ENCODE data around the gene DIP2C. TPM values are rescaled to one million over a fixed set of nuclear protein-coding genes. Genes with fewer than 3 reads are reported as not detected.
"Not testable (repeated sequence)": the region's sequence is repeated elsewhere in the genome, so short reads cannot be mapped to it uniquely, and the experiment has no call there.

DIP2C gene
- total RNA-seq, 2 experiments from 2014 or later: 0.70 to 0.76 TPM

- H3K27ac Mint-ChIP-seq: no peak overlapping the region
- no peaks in the 10 kb centered on the region for H3K27me3 Mint-ChIP-seq
- DNase-seq: no peak
- H3K4me1 Mint-ChIP-seq: peaks cover 1% of the 10 kb centered on the region
- H3K36me3 Mint-ChIP-seq (ENCODE audit: low read depth): no peaks in the 10 kb centered on the region
- H3K4me3 Mint-ChIP-seq: no peak overlapping the region
- H3K9me3 Mint-ChIP-seq: no peaks in the 10 kb centered on the region
- CTCF ChIA-PET: no interaction called here
- POLR2A ChIA-PET: no interaction called here
Measured at GRCh38 chr10:307659-308058, 381.8 kb downstream of the DIP2C start.

DNA sequence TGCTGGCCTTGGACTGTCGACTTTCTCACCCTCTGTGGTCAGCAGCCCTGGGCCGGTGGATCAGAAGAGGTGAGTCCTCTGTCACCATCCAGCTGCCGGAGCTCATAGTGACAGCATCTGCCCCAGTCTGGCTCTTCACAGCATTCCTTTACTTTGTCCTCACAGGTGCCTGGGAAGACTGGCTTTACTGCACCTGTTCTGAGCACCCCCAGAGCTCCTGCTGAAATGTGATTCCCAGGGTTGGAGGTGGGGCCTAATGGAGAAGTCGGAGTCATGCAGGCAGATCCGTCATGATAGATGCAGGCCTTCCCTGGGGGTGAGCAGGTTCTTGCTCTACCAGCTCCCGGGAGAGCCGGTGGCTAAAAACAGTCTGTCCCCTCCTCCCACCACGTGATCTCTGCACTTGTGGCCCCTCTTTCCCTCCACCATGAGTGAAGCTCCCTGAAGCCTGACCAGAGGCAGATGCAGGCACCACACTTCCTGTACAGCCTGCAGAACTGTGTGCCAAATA lies 382.7 kb downstream of the DIP2C start:
- ChIA-PET POLR2A (no interaction called here), CTCF (no interaction called here)
- DNase-seq: no peak
- no peaks in the 10 kb centered on the region for H3K27me3 Mint-ChIP-seq
- no peak overlapping the region for H3K4me3 Mint-ChIP-seq
- H3K9me3 Mint-ChIP-seq: no peaks in the 10 kb centered on the region
- no peaks in the 10 kb centered on the region for H3K36me3 Mint-ChIP-seq (ENCODE audit: low read depth)
- H3K27ac Mint-ChIP-seq: no peak overlapping the region
- H3K4me1 Mint-ChIP-seq: peaks cover 1% of the 10 kb centered on the region

DNA sequence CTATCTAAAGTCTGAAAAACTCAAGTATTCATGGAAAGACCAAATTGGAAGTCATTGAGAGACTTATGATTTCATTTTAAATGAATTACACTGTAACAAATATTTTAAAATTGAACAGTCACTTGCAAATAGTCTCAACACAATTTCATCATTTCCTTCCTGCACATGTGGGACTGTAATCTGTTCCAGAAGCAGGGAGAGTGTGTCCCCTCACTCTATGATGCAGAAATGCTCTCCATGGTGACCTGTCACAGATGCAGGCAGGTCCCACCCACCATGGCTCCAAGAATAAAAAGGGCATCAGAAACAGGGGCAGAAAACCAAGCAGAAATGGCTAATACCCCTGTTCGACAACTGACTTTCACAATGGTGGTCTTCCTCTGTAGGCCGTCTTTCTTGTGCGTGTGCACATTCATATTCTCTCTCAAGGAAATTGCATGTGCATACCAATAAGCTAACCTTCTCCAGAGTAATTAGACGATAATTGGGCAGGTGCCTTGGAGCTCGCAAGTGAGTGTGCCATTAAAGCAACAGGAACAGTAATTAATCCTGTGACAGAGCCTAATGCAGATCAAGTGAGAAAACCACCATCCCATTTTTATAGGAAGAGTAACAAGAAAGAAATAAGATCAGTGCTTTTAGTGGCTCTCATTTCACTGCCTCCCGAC lies 383.3 kb downstream of the DIP2C start:
- Mint-ChIP-seq H3K4me1 (peaks cover 1% of the 10 kb centered on the region), H3K27ac (no peak overlapping the region), H3K27me3 (no peaks in the 10 kb centered on the region), H3K9me3 (no peaks in the 10 kb centered on the region), H3K4me3 (no peak overlapping the region), H3K36me3 (ENCODE audit: low read depth) (no peaks in the 10 kb centered on the region)
- ChIA-PET POLR2A (no interaction called here), CTCF (no interaction called here)
- DNase-seq: no peak

DNA sequence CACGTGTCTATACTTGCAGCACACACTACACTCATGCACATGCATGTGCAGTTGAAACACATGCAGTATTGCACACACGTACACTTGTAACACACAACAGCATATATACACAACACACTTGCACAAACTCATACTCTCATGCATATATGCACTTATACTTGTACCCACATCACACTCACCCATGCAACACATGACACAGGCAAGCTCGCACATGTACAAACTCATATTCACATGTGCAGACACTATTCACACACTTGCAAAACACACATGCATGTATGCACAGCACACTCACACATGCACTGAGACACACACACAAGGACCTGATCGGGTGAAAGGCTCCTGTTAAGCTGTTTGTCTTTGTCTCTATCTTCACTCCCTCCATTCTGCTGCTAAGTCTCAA lies 384.4 kb downstream of the DIP2C start:
- ChIA-PET CTCF (no interaction called here), POLR2A (no interaction called here)
- H3K9me3 Mint-ChIP-seq: no peaks in the 10 kb centered on the region
- no peak for DNase-seq
- no peak overlapping the region for H3K27ac Mint-ChIP-seq
- no peaks in the 10 kb centered on the region for H3K27me3 Mint-ChIP-seq
- H3K36me3 Mint-ChIP-seq (ENCODE audit: low read depth): no peaks in the 10 kb centered on the region
- peaks cover 1% of the 10 kb centered on the region for H3K4me1 Mint-ChIP-seq
- H3K4me3 Mint-ChIP-seq: no peak overlapping the region

DNA sequence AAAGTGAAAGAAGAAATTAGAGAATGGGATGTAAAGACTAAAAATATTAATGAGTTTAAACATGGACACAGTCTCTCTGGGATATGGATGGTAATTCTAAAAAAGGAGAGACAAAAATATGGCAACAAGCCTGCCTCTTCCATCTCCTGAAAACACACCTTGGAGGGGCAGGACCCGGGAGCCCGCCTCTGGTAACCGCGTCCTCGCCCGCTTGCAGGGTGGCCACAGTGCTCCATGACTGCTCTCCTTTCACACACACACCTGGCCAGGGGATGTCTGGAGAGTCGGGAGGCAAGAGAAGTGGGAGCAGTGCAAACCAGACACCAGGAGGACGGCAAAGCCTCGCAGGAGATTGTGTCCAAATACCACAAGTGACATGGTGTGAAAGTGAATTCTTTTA lies 387.9 kb downstream of the DIP2C start:
- H3K4me1 Mint-ChIP-seq: peaks cover 1% of the 10 kb centered on the region
- no peak overlapping the region for H3K27ac Mint-ChIP-seq
- ChIA-PET POLR2A (no interaction called here), CTCF (no interaction called here)
- no peak for DNase-seq
- H3K27me3 Mint-ChIP-seq: no peaks in the 10 kb centered on the region
- H3K9me3 Mint-ChIP-seq: no peaks in the 10 kb centered on the region
- H3K36me3 Mint-ChIP-seq (ENCODE audit: low read depth): no peaks in the 10 kb centered on the region
- H3K4me3 Mint-ChIP-seq: no peak overlapping the region

DNA sequence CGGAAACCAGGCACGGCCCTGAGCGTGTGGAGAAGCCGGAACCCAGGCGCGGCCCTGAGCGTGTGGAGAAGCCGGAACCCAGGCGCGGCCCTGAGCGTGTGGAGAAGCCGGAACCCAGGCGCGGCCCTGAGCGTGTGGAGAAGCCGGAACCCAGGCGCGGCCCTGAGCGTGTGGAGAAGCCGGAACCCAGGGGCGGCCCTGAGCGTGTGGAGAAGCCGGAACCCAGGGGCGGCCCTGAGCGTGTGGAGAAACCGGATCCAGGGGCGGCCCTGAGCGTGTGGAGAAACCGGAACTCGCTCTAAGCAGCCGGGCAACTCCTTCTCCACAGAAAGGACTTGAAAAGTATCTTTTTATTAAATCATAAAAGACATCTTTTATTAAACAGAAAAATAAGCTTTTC lies 388.9 kb downstream of the DIP2C start:
- H3K4me3 Mint-ChIP-seq; POLR2A ChIA-PET; H3K36me3 Mint-ChIP-seq (ENCODE audit: low read depth); H3K9me3 Mint-ChIP-seq; CTCF ChIA-PET; DNase-seq; H3K4me1 Mint-ChIP-seq; H3K27ac Mint-ChIP-seq; H3K27me3 Mint-ChIP-seq: not testable (repeated sequence)

GRCh38 chr10:299969-300368 lies 389.5 kb downstream of the DIP2C start:
- no peak for DNase-seq
- Mint-ChIP-seq H3K27ac (no peak overlapping the region), H3K4me3 (no peak overlapping the region), H3K27me3 (no peaks in the 10 kb centered on the region), H3K36me3 (ENCODE audit: low read depth) (no peaks in the 10 kb centered on the region), H3K9me3 (no peaks in the 10 kb centered on the region), H3K4me1 (no peaks in the 10 kb centered on the region)
- ChIA-PET POLR2A (no interaction called here), CTCF (no interaction called here)

DNA sequence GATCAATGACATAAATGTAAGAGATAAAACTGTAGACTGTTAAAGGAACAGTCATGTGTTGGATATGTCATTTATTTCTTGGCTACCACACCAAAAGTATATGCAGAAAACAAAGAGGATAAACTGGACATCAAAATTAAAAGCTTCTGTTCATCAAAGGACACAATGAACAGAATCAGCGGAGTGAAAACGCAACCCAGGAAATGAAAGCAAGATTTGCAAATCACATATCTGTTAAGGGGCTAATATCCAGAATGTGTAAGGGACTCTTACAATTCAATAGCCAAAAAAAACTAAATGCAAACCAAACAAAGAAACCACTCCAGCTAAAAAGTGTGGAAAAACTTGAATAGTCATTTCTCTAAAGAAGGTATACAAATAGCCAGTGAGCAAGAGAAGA lies 390.0 kb downstream of the DIP2C start:
- H3K4me1 Mint-ChIP-seq: no peaks in the 10 kb centered on the region
- no peaks in the 10 kb centered on the region for H3K36me3 Mint-ChIP-seq (ENCODE audit: low read depth)
- ChIA-PET CTCF (no interaction called here), POLR2A (no interaction called here)
- H3K4me3 Mint-ChIP-seq: no peak overlapping the region
- no peak overlapping the region for H3K27ac Mint-ChIP-seq
- H3K27me3 Mint-ChIP-seq: no peaks in the 10 kb centered on the region
- DNase-seq: no peak
- no peaks in the 10 kb centered on the region for H3K9me3 Mint-ChIP-seq

- CTCF ChIA-PET: no interaction called here
- Mint-ChIP-seq H3K9me3 (no peaks in the 10 kb centered on the region), H3K4me1 (no peaks in the 10 kb centered on the region), H3K4me3 (no peak overlapping the region), H3K27me3 (no peaks in the 10 kb centered on the region), H3K27ac (no peak overlapping the region), H3K36me3 (ENCODE audit: low read depth) (no peaks in the 10 kb centered on the region)
- POLR2A ChIA-PET: no interaction called here
- DNase-seq: no peak
Measured at GRCh38 chr10:298033-298432, 391.4 kb downstream of the DIP2C start.

DNA sequence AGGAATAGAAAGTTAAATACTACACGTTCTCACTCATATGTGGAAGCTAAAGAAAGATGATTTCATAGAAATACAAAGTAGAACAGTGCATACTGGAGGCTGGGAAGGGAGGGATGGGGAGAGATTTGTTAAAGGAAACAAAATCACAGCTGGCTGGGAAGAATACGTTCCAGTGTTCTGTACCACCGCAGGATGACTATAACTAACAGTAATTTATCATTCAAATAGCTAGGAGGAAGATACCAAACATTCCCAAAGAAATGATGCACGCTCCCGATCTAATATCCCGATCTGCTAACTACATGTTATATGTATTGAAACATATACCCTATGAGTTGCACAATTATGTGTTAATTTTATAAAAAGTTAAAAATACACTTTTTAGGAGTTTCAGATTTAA lies 391.9 kb downstream of the DIP2C start:
- Mint-ChIP-seq H3K9me3 (no peaks in the 10 kb centered on the region), H3K27ac (no peak overlapping the region), H3K4me1 (no peaks in the 10 kb centered on the region), H3K36me3 (ENCODE audit: low read depth) (no peaks in the 10 kb centered on the region), H3K4me3 (no peak overlapping the region), H3K27me3 (peaks cover 2% of the 10 kb centered on the region)
- POLR2A ChIA-PET: no interaction called here
- CTCF ChIA-PET: no interaction called here
- DNase-seq: no peak

- CTCF ChIA-PET: no interaction called here
- no peak overlapping the region for H3K27ac Mint-ChIP-seq
- DNase-seq: no peak
- POLR2A ChIA-PET: interaction anchor here (1.0 kb wide), 1 partner anchor 10 kb away, joined by 3 read pairs; no protein-coding TSS in a partner anchor
- peaks cover 2% of the 10 kb centered on the region for H3K27me3 Mint-ChIP-seq
- H3K4me3 Mint-ChIP-seq: no peak overlapping the region
- H3K36me3 Mint-ChIP-seq (ENCODE audit: low read depth): no peaks in the 10 kb centered on the region
- no peaks in the 10 kb centered on the region for H3K4me1 Mint-ChIP-seq
- no peaks in the 10 kb centered on the region for H3K9me3 Mint-ChIP-seq
Measured at GRCh38 chr10:293636-294035, 395.8 kb downstream of the DIP2C start.

DNA sequence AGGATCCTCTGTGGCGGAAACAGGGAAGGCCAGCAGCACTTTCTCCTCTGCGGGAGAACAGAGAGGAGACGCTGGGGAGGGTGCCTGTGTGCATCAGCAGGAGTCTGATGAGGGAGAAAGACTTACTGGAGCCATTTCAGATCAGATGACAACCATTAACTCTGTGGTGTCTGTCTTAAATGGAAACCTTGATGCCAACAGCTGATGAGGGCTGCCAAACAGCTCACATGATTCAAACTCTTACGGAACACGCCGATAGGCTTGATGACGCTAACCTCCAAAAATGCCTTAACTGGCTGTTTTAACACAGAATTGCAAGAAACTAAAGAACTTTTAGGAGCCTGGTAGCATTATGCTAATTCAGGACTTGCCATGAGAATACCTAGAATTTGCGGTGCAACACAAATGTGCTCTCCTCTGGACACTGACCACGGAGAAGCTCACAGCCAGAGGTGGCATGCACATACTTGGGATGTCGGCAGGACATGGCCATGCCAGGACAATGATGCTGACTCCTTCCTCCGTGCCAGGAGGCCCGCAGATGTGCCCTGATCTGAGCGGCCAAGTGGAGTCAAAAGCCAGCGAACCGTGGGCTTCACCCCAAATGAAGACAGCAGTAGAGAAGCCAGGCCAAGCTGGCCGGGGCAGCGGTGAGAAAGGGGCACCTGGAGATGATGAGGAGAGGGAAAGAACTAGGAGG lies 399.3 kb downstream of the DIP2C start:
- POLR2A ChIA-PET: no interaction called here
- peaks cover 2% of the 10 kb centered on the region for H3K27me3 Mint-ChIP-seq
- no peaks in the 10 kb centered on the region for H3K9me3 Mint-ChIP-seq
- H3K27ac Mint-ChIP-seq: no peak overlapping the region
- no peaks in the 10 kb centered on the region for H3K36me3 Mint-ChIP-seq (ENCODE audit: low read depth)
- CTCF ChIA-PET: no interaction called here
- H3K4me1 Mint-ChIP-seq: peaks cover 2% of the 10 kb centered on the region
- no peak for DNase-seq
- H3K4me3 Mint-ChIP-seq: no peak overlapping the region

DNA sequence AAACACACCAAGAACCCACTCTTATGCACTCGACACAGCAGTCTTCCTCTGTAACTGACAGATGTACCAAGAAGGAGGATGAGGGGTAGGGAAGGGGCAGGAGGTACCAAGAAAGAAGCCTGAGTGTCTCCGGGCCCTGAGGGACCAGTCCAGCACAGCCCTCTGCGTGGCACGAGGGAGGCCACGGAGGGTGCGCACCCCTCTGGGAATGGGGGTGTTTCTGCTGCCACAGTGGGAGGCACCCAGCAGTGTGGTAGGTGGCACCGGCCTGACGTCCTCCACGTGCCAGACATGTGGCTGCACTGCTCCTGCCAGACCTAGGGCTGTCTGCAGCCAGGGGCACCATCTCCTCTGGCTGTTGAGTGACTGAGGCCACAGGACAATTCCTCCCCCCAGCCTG lies 399.9 kb downstream of the DIP2C start:
- no peaks in the 10 kb centered on the region for H3K36me3 Mint-ChIP-seq (ENCODE audit: low read depth)
- no peaks in the 10 kb centered on the region for H3K9me3 Mint-ChIP-seq
- H3K4me3 Mint-ChIP-seq: no peak overlapping the region
- CTCF ChIA-PET: no interaction called here
- no peak overlapping the region for H3K27ac Mint-ChIP-seq
- H3K4me1 Mint-ChIP-seq: peaks cover 8% of the 10 kb centered on the region
- POLR2A ChIA-PET: no interaction called here
- peaks cover 2% of the 10 kb centered on the region for H3K27me3 Mint-ChIP-seq
- no peak for DNase-seq

All from activated CD4-positive, alpha-beta memory T cell treated with anti-CD3 and anti-CD28 coated beads, Interleukin-2, amount 10 ng/mL, durations not matched to agents 7 days and 5 days (primary cell).